IMR-90 (cell line): ENCODE data around the gene PLXNB1. TPM values are rescaled to one million over a fixed set of nuclear protein-coding genes. Genes with fewer than 3 reads are reported as not detected.

Experiments
- ATAC-seq: fragments of 200-7000 bp; cut with Tn5 transposase; 2 replicates; pipeline ENCODE4 v1.9.1; 2020; ENCODE audit warnings: low read depth, mild to moderate bottlenecking, moderate library complexity
- BruUV-seq: library from RNA; stranded (reverse); fragments of 400-500 nt; replicated peaks from 2 replicates; lab custom pipeline; 2021; lab: Mats Ljungman, UMichigan
- CTCF ChIA-PET: fragments of 300-600 bp; formaldehyde crosslinking; extraction: SDS; loops from one replicate; lab custom pipeline; 2021; ENCODE audit warnings: antibody characterized with exemption; lab: Yijun Ruan, JAX
- POLR2A ChIA-PET: fragments of 300-600 bp; sonication (Branson Sonifier 250); formaldehyde crosslinking; loops from one replicate; lab custom pipeline; 2022; ENCODE audit warnings: antibody characterized with exemption; ENCODE audit not compliant: unreplicated experiment; lab: Charles Lee
- DNase-seq: peaks from one replicate; pipeline ENCODE4 v3.0.0; 2013
- H2AFZ ChIP-seq: replicated peaks from 2 replicates; pipeline ENCODE3; 2013; ENCODE audit warnings: low read length, mild to moderate bottlenecking; ENCODE audit not compliant: poor library complexity
- H2AK5ac ChIP-seq: 2 replicates; pipeline ENCODE4 v1.6.1; 2013; ENCODE audit warnings: low read depth, low read length, inconsistent platforms
- H2AK9ac ChIP-seq: replicated peaks from 2 replicates; pipeline ENCODE3; 2013; ENCODE audit warnings: mild to moderate bottlenecking, low read depth, low read length, moderate library complexity; ENCODE audit not compliant: poor library complexity
- H2BK120ac ChIP-seq: 2 replicates; pipeline ENCODE4 v1.6.1; 2013; ENCODE audit warnings: low read depth, low read length, inconsistent platforms
- H2BK15ac ChIP-seq: 3 replicates; pipeline ENCODE4 v1.6.1; 2013; ENCODE audit warnings: low read depth, low read length, inconsistent platforms
- H2BK20ac ChIP-seq: 2 replicates; pipeline ENCODE4 v1.6.1; 2013; ENCODE audit warnings: low read depth, mild to moderate bottlenecking, inconsistent platforms, low read length, moderate library complexity
- H2BK5ac ChIP-seq: 2 replicates; pipeline ENCODE4 v1.6.1; 2013; ENCODE audit warnings: mild to moderate bottlenecking, low read depth, low read length, inconsistent platforms; ENCODE audit not compliant: poor library complexity, severe bottlenecking
- H3K14ac ChIP-seq: replicated peaks from 2 replicates; pipeline ENCODE4 v1.6.1; 2013; ENCODE audit warnings: low read depth, low read length, inconsistent platforms
- H3K18ac ChIP-seq: 2 replicates; pipeline ENCODE4 v1.6.1; 2013; ENCODE audit warnings: low read depth, low read length, control low read depth
- H3K23ac ChIP-seq: 2 replicates; pipeline ENCODE4 v1.6.1; 2013; ENCODE audit warnings: low read depth, low read length, inconsistent platforms
- H3K27ac ChIP-seq: 2 replicates; pipeline ENCODE4 v1.5.1; 2013; ENCODE audit warnings: mild to moderate bottlenecking, control low read depth, low read length; ENCODE audit not compliant: insufficient read depth
- H3K27me3 ChIP-seq: 2 replicates; pipeline ENCODE4 v1.6.1; 2013; ENCODE audit warnings: low read length; ENCODE audit not compliant: control insufficient read depth, insufficient read depth
- H3K36me3 ChIP-seq: 2 replicates; pipeline ENCODE4 v1.6.1; 2013; ENCODE audit warnings: low read length, mixed read lengths; ENCODE audit not compliant: control insufficient read depth, insufficient read depth
- H3K4ac ChIP-seq: 2 replicates; pipeline ENCODE4 v1.6.1; 2013; ENCODE audit warnings: low read depth, low read length, inconsistent platforms
- H3K4me1 ChIP-seq: 2 replicates; pipeline ENCODE4 v1.6.1; 2013; ENCODE audit warnings: low read length, mixed read lengths; ENCODE audit not compliant: control insufficient read depth, insufficient read depth
- H3K4me2 ChIP-seq: 2 replicates; pipeline ENCODE4 v1.6.1; 2013; ENCODE audit warnings: low read depth, mild to moderate bottlenecking, control low read depth, low read length, moderate library complexity
- H3K4me3 ChIP-seq: 2 replicates; pipeline ENCODE4 v1.5.1; 2013; ENCODE audit warnings: low read depth, mild to moderate bottlenecking, control low read depth, low read length, moderate library complexity; ENCODE audit not compliant: insufficient read depth
- H3K56ac ChIP-seq: 2 replicates; pipeline ENCODE4 v1.6.1; 2013; ENCODE audit warnings: low read length, inconsistent platforms; ENCODE audit not compliant: insufficient read depth; ENCODE audit errors: extremely low read depth
- H3K79me1 ChIP-seq, 2 experiments: 2 replicates each; pipeline ENCODE4 v1.6.1; 2013; ENCODE audit warnings: low read length in 2 of 2, inconsistent platforms in 1 of 2, low read depth in 1 of 2
- H3K9ac ChIP-seq: 2 replicates; pipeline ENCODE4 v1.6.1; 2013; ENCODE audit warnings: low read depth, low read length, control low read depth
- H3K9me1 ChIP-seq: 2 replicates; pipeline ENCODE4 v1.6.1; 2013; ENCODE audit warnings: low read length, inconsistent platforms; ENCODE audit not compliant: insufficient read depth
- H3K9me3 ChIP-seq: 2 replicates; pipeline ENCODE4 v1.6.1; 2013; ENCODE audit warnings: low read length; ENCODE audit not compliant: control insufficient read depth, insufficient read depth
- H4K20me1 ChIP-seq: 2 replicates; pipeline ENCODE4 v1.6.1; 2013; ENCODE audit warnings: low read length, inconsistent platforms; ENCODE audit not compliant: insufficient read depth
- H4K5ac ChIP-seq: 2 replicates; pipeline ENCODE4 v1.6.1; 2013; ENCODE audit warnings: mild to moderate bottlenecking, low read depth, low read length, control low read depth
- H4K8ac ChIP-seq, 2 experiments: 2 replicates each; pipeline ENCODE4 v1.6.1; 2013; ENCODE audit warnings: low read depth in 2 of 2, low read length in 2 of 2, control low read depth in 1 of 2, inconsistent platforms in 1 of 2
- H4K91ac ChIP-seq: 2 replicates; pipeline ENCODE4 v1.6.1; 2013; ENCODE audit warnings: low read depth, low read length, inconsistent platforms; ENCODE audit not compliant: insufficient read depth
- BHLHE40 ChIP-seq: fragments of 150-350 bp; IDR thresholded peaks from 2 replicates; pipeline ENCODE4 v1.6.1; 2016; ENCODE audit warnings: mild to moderate bottlenecking, low read depth, low read length
- CHD1 ChIP-seq: IDR thresholded peaks from 2 replicates; pipeline ENCODE4 v1.6.1; 2012; ENCODE audit warnings: low read depth, low read length, improper control_type of control experiment
- FOS ChIP-seq: fragments of 150-350 bp; IDR thresholded peaks from 2 replicates; pipeline ENCODE4 v1.6.1; 2016; ENCODE audit warnings: low read depth, low read length
- MAFK ChIP-seq: IDR thresholded peaks from 2 replicates; pipeline ENCODE4 v1.6.1; 2012; ENCODE audit warnings: low read depth, low read length, improper control_type of control experiment
- MXI1 ChIP-seq: IDR thresholded peaks from 2 replicates; pipeline ENCODE4 v1.6.1; 2012; ENCODE audit warnings: low read depth, mild to moderate bottlenecking, low read length, moderate library complexity, borderline replicate concordance
- POLR2A ChIP-seq: IDR thresholded peaks from 2 replicates; pipeline ENCODE4 v1.6.1; 2012; ENCODE audit warnings: mild to moderate bottlenecking, low read depth, low read length
- RFX5 ChIP-seq: IDR thresholded peaks from 2 replicates; pipeline ENCODE4 v1.8.0; 2012; ENCODE audit warnings: low read depth, mild to moderate bottlenecking, low read length, moderate library complexity
- SMC3 ChIP-seq: fragments of 150-350 bp; IDR thresholded peaks from 2 replicates; pipeline ENCODE4 v1.6.1; 2016; ENCODE audit warnings: low read depth, mild to moderate bottlenecking, antibody characterized with exemption, low read length, moderate library complexity
- WGBS, 2 experiments: methylation state at CpG; one replicate each; pipeline versions ENCODE4 v1.1.5 to v1.1.7; 2013; ENCODE audit warnings: missing lambda C conversion rate in 2 of 2; ENCODE audit not compliant: insufficient read length in 1 of 2; ENCODE audit errors: extremely low coverage in 2 of 2; 5-methylcytosine and 5-hydroxymethylcytosine counted together
- dilution Hi-C: fragments of 300-500 bp; cut with HindIII; formaldehyde crosslinking; loops from one replicate; pipeline ENCODE4 v1.14.3; 2018; ENCODE audit warnings: low sequenced_read_pairs; ENCODE audit not compliant: unreplicated experiment
- in situ Hi-C: fragments of 300-500 bp; cut with MboI; formaldehyde crosslinking; loops from 3 replicates; pipeline ENCODE4 v1.14.3; 2019; ENCODE audit warnings: low sequenced_read_pairs, inconsistent platforms, mixed read lengths
- intact Hi-C: fragments of 100-400 bp; cut with micrococcal nuclease; formaldehyde crosslinking; loops from 2 replicates; pipeline ENCODE4 v1.10.0; 2022
- polyA plus RNA-seq, 3 experiments: library from polyadenylated mRNA; depleted of rRNA; stranded (reverse); fragments of >200 nt; gene quantifications; 2 replicates each; pipeline ENCODE4 v1.2.3, GENCODE V29; 2012; ENCODE audit warnings: low replicate concordance in 1 of 3
- total RNA-seq: library from RNA; depleted of rRNA; stranded (reverse); fragments of >200 nt; gene quantifications from 2 replicates; pipeline ENCODE4 v1.2.3, GENCODE V29; 2012
- TF ChIP-seq, protein P1 (sequence below): fragments of 150-350 bp; IDR thresholded peaks from 2 replicates; pipeline ENCODE4 v1.6.1; 2017; ENCODE audit warnings: mild to moderate bottlenecking, antibody characterized with exemption, low read length, low read depth
- TF ChIP-seq, protein P2 (sequence below): conservative IDR thresholded peaks from 2 replicates; pipeline ENCODE4 v1.5.1; 2012; ENCODE audit warnings: mild to moderate bottlenecking, low read depth, low read length, improper control_type of control experiment
- TF ChIP-seq, protein P3 (sequence below): fragments of 150-350 bp; IDR thresholded peaks from 2 replicates; pipeline ENCODE4 v1.6.1; 2016; ENCODE audit warnings: low read depth, mild to moderate bottlenecking, low read length, moderate library complexity, borderline replicate concordance

PLXNB1 gene
- total and polyA plus RNA-seq, 2 of the 4 experiments (the other 2 are of a cell fraction): 5.2 to 25.3 TPM

DNA sequence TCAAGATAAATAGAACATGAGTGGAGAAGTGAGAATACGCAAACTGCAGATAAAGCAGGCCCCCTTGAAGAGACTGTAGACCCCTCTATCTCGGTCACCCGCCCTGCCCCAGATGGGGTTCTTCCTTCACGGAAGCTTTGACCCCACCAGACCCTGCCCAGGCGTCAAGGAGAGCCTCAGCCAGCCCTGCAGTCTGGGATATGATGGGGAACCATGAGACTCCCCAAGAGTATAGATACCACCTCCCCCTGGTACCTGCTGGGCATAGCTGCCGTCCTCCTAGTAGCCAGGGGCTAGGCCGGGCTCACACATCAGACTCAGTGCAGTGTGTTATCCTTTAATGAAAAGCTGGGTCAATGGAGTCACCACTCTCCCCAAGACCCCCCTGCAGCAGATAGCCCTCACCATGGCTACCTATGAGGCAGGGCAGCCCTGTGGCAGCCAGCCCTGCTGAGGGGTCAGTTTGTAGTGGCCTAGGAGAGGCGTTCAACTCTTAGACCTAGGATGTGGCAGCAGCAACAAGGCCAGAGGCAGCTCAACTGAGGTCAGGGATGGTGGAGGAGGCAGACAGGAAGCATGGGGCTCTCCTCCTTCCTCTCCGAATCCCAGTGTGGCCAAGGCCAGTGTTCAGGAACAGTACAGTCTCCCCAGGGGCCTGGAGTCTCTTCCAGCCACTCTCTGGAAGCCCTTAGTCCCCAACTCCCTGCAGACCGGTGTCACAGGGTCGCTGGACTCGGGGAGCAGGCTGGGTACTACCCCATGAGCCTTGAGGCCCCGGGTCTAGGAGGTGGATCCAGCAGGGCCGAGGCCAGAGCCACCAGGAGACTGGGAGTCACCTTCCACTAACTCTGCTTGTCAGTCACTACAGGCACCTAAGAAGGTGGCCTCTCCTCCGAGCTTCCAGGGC, 26.1 kb downstream of the PLXNB1 start:
- H2AFZ ChIP-seq: no peak overlapping the region
- H2BK20ac ChIP-seq: no peak overlapping the region; the same call in 1 of the 2 replicates
- H3K36me3 ChIP-seq: peaks cover 39% of the 10 kb centered on the region; the same call in 1 of the 2 replicates
- no peak overlapping the region for H2BK120ac ChIP-seq
- ATAC-seq: no peak
- H2BK5ac ChIP-seq: no peak overlapping the region
- H3K4me3 ChIP-seq: no peak overlapping the region
- no peak overlapping the region for H3K23ac ChIP-seq
- no peak overlapping the region; the same call in 1 of the 2 replicates for H4K91ac ChIP-seq
- DNase-seq: no peak
- H3K9me1 ChIP-seq: peaks cover 7% of the 10 kb centered on the region; the same call in 1 of the 2 replicates
- no peaks in the 10 kb centered on the region for H3K9me3 ChIP-seq
- intact Hi-C loops: no loop called here
- no peak overlapping the region for H2AK5ac ChIP-seq
- no peak overlapping the region for H3K27ac ChIP-seq
- no peak overlapping the region for H3K4me2 ChIP-seq
- no peaks in the 10 kb centered on the region for H3K27me3 ChIP-seq
- no peaks in the 10 kb centered on the region for H3K79me1 ChIP-seq
- peaks cover 7% of the 10 kb centered on the region for H3K4me1 ChIP-seq
- in situ Hi-C loops: loop anchor here (5.0 kb wide), 1 partner anchor 34 kb away; no protein-coding TSS in a partner anchor
- H3K18ac ChIP-seq: no peak overlapping the region
- dilution Hi-C loops: no loop called here
- no peak overlapping the region for H3K14ac ChIP-seq
- no peak overlapping the region for H3K9ac ChIP-seq
- POLR2A ChIA-PET: interaction anchor here (0.7 kb wide), 1 partner anchor 11 kb away, joined by 3 read pairs; no protein-coding TSS in a partner anchor
- peak overlapping the region; percentile 91; the same call in 1 of the 2 replicates for H3K4ac ChIP-seq
- no TSS peak for BruUV-seq
- no peak overlapping the region for H4K8ac ChIP-seq
- CTCF ChIA-PET: no interaction called here
- H4K5ac ChIP-seq: no peak overlapping the region
- TF ChIP-seq BHLHE40 (no peak), SMC3 (no peak), MAFK (no peak), CHD1 (no peak), RFX5 (no peak), MXI1 (no peak), FOS (no peak), POLR2A (no peak)
- TF ChIP-seq, protein P1, sequence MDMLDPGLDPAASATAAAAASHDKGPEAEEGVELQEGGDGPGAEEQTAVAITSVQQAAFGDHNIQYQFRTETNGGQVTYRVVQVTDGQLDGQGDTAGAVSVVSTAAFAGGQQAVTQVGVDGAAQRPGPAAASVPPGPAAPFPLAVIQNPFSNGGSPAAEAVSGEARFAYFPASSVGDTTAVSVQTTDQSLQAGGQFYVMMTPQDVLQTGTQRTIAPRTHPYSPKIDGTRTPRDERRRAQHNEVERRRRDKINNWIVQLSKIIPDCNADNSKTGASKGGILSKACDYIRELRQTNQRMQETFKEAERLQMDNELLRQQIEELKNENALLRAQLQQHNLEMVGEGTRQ: no peak
- TF ChIP-seq, protein P2, sequence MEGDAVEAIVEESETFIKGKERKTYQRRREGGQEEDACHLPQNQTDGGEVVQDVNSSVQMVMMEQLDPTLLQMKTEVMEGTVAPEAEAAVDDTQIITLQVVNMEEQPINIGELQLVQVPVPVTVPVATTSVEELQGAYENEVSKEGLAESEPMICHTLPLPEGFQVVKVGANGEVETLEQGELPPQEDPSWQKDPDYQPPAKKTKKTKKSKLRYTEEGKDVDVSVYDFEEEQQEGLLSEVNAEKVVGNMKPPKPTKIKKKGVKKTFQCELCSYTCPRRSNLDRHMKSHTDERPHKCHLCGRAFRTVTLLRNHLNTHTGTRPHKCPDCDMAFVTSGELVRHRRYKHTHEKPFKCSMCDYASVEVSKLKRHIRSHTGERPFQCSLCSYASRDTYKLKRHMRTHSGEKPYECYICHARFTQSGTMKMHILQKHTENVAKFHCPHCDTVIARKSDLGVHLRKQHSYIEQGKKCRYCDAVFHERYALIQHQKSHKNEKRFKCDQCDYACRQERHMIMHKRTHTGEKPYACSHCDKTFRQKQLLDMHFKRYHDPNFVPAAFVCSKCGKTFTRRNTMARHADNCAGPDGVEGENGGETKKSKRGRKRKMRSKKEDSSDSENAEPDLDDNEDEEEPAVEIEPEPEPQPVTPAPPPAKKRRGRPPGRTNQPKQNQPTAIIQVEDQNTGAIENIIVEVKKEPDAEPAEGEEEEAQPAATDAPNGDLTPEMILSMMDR: no peak
- TF ChIP-seq, protein P3, sequence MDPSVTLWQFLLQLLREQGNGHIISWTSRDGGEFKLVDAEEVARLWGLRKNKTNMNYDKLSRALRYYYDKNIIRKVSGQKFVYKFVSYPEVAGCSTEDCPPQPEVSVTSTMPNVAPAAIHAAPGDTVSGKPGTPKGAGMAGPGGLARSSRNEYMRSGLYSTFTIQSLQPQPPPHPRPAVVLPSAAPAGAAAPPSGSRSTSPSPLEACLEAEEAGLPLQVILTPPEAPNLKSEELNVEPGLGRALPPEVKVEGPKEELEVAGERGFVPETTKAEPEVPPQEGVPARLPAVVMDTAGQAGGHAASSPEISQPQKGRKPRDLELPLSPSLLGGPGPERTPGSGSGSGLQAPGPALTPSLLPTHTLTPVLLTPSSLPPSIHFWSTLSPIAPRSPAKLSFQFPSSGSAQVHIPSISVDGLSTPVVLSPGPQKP: no peak
- H2BK15ac ChIP-seq: no peak overlapping the region; the same call in 2 of the 3 replicates
- H4K20me1 ChIP-seq: no peaks in the 10 kb centered on the region
- no peak overlapping the region for H3K56ac ChIP-seq
- 100% methylated on average over 2 of the region's 15 CpGs; no CpG with 5 or more reads in 1 of the 2 experiments for WGBS, 2 experiments
- H2AK9ac ChIP-seq: no peak overlapping the region
